GM19467 (cell line): ENCODE measurements around the gene HPDL.

Experiments used
- ATAC-seq: cut with Tn5 transposase; IDR thresholded peaks from one replicate; pipeline ENCODE4 v1.9.1; 2021; ENCODE audit warnings: mild to moderate bottlenecking, moderate library complexity; ENCODE audit not compliant: unreplicated experiment

The HPDL gene

DNA sequence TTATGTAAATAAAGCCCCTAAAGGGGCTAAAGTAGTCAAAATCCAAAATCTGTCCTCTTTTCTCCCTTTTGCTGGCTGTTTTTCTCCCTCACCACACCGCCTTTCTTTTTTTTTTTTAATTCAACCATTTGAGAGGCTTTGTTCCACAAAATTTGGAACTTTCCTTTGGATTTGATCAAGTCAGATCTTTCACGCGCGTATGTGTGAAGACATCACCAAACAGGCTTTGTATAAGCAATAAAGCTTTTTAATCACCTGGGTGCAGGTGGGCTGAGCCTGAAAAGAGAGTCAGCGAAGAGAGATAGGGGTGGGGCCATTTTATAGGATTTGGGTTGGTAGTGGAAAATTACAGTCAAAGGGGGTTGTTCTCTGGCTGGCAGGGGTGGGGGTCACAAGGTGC lies 5.3 kb upstream of the HPDL start:
- no peak for ATAC-seq

DNA sequence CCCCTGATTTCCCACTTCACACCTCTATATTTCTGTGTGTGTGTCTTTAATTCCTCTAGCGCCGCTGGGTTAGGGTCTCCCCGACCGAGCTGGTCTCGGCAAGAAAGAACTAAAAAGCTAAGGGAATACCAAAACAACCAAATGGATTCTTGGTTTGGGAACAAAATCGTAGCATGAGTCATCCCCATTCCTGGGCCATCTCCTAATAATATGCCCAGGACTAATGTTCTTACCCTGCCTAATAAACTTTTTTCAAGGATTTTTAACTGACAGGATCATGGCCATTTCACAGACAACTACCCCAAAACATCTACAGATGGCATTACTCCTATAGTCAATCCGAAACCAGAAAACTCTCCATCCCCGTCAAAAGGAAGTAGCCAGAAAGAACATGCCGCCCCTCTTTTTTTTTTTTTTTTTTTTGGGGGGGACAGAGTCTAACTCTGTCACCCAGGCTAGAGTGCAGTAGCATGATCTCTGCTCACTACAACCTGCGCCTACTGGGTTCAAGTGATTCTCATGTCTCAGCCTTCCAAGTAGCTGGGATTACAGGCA lies 4.1 kb upstream of the HPDL start:
- no peak for ATAC-seq

DNA sequence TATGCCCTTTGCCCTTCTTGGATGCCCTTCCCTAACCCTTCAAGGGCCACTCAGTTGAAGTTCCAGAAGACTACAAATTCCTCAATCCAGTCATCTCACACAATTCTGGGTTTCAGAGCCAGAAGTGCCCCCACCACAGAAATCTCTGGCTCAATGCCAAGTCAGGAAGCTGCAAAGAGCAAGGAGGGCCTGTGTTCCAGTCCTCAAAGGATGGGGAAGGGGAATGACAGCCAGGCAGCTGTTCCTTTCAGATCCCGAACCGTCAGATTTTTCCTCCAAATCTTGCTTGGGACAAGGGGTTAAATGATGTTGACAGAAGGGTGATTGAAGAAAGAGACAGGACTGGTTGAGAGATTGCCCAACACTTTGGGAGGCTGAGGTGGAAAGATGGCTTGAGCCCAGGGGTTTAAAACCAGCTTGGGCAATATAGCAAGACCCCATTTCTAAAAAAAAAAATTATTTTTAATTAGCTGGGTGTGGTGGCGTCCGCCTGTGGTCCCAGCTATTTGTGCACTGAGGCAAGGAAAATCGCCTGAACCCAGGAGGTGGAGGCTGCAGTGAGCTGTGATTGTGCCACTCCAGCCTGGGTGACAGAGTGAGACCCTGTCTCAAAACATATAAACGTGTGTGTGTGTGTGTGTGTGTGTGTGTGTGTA lies 716 bp upstream of the HPDL start:
- no peak for ATAC-seq

DNA sequence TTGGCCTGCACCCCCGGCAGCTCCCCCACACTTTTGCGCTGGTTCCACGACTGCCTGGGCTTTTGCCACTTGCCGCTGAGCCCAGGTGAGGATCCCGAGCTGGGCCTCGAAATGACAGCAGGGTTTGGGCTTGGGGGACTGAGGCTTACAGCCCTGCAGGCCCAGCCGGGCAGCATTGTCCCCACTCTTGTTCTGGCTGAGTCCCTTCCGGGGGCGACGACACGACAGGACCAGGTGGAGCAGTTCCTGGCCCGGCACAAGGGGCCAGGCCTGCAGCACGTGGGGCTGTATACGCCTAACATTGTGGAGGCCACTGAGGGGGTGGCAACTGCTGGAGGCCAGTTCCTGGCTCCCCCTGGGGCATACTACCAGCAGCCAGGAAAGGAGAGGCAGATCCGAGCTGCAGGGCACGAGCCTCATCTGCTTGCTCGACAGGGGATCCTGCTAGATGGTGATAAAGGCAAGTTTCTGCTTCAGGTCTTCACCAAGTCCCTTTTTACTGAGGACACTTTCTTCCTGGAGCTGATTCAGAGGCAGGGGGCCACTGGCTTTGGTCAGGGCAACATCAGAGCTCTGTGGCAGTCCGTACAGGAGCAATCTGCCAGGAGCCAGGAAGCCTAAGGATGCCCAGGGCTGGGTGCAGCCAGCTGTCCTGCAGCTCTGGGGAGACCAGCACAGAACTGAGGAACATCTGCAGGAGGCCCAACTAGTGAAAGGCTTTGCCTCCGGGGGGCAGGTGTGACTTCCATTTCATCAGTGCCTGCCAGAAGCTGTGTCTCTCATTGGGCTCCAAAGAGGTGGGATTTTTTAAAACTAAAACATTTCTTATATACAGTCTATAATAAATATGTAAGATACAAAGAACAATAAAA lies 1.2 kb downstream of the HPDL start:
- ATAC-seq: no peak

DNA sequence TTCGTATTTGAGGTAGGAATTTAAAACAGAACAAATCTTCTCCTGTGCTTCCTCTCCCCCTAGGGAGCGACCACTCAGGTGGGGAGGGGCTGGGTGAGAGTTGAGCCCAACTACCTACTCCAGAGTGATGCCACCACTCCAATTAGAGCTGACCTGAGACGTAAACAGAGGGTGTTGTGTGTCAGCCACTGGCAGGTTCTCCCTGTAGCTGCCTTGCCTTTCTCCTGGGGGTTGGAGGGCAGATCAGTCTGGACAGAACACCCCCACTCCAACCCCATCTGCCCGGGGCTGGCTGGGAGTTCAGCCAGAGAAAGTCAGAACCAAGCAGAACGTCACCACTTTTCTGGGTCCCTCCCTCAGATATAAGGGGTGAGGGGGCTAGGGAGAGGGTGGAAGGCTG lies 2.0 kb downstream of the HPDL start:
- ATAC-seq: no peak

DNA sequence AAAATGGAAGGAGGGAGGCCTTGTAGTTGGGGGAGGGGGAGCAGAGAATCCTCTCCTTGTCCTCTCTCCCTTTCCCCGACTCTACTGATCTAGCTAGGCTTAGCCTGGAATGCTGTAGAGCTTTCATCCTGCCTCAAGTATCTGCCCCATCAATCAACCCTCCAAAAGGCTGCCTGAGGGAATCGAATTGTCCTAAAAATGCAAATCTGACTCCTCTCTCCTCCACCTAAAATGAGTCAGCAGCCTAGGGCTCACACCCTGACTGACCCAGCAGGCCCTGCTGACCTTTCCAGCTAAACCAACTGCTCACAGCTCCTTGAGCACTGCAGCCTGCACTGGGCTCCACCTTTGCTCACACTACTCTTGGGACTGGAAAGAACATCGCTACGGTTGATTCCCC lies 2.8 kb downstream of the HPDL start:
- ATAC-seq: no peak

DNA sequence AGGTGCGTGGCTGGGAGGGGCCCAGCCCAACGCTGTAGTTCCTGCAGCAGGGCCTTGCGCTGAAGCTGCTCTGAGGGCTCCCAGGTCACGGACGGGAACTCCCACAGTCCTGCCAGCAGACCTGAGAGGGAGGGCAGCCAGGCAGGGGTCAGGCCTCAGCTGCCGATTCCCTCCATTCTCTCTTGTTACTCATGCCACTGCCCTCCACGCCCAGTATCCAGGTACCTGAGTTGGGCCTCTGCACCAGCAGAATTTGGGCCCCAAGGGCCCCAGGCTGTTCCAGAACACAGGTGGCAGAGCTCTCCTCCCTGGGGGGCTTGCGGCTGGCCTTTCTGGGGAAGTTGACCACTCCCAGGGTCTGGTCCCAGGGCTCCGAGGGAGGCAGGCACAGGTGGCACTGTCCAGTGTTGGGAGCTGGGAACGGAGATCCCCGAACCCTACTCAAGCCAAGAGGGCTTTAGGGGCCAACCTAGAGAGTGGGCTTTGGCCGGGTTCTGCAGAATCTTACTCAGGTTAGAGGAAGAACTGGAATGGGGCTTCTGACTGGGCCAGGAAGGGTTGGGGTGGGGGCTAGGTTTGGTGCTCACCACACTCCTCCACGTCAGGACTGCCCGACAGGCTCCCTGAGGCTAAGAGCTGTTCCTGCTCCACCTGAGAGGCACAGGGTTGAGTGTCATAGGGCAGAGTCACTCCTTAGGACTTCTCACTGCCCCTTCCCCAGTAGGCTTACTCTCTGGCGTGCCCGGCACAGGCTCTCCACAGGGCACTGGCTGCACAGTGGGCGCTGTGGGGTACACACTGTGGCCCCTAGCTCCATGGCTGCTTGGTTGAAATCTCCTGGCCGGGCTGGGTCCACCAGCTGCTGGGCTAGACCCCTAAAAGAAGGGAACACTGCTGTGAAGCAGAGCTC lies 5.0 kb downstream of the HPDL start:
- no peak for ATAC-seq

DNA sequence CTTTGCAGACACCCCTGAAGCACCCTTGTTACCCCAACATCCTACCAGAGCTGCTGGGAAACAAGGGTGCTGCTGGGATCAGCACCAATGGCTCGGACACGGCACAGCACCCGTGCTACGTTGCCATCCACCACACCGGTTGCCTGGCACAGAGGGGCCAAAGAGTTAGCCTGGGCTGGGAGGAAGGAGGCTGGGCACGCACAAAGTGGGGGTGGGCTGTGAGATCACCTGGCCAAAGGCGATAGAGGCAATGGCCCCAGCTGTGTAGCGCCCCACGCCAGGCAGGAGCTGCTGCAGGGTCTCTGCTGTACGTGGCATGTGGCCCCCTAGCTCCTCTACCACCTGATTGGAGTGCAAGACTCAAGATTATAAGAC lies 5.6 kb downstream of the HPDL start:
- ATAC-seq: no peak

DNA sequence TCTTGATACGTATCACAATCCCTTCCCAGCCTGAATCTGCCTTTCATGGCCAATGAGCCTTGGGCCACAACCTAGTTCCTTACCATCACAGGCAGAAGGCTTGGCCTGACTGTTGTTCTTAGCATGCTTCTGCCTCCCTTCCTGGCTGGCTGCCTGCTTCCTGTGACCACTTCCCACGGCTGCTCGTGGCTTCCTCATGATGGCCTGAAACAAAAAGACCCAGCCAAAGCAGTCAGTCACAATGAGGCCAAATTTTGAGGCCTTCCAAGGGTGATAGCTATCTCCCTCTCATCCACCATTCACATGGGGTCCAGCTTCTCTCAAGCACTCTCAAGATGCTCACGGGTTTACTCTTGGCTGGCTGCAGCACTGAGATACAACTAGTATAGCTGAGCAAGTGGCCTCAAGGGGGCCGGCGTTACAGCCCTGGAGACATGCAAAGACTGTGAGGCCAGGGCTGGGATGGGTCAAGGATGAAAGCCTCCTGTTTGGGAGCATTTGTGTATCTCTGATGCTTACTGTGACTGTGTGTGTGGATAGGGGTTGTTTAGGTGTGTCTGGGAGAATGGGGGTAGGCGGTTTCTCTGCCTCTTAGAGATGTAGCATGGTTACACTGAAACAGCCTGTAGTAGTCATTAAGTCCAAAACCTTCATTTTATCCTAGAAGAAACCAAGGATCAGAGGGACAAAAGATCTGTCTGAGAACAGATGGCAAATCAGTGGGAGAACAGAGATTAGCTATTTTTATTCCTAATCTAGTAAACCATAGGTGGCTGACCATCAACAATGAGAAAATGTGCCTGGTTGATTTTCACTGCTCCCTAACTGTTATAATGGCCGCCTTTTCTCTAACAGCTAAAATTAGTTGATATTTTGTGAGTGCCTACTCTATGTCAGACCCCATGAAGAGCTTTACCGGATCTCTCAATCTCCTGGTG lies 7.9 kb downstream of the HPDL start:
- ATAC-seq: no peak

DNA sequence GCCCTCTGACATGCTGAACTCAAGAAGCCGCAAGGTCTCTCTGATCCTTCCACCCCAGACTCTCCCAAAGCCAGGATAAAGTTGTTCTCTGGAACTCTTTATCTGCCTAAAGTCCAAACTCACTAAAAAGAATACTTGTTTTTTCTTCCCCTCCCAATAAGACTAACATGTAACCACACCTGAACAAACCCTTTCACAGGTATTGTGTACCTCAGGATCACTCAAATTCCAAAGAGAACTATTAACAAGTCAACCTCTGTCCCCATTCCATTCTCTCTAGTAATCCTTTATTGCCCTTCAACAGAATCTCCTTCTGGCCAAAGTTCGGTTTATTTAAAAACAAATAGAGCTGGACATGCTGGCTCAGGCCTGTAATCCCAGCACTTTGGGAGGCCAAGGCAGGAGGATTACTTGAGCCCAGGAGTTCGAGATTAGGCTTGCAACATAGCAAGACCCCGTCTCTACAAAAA lies 9.2 kb downstream of the HPDL start:
- ATAC-seq: no peak

DNA sequence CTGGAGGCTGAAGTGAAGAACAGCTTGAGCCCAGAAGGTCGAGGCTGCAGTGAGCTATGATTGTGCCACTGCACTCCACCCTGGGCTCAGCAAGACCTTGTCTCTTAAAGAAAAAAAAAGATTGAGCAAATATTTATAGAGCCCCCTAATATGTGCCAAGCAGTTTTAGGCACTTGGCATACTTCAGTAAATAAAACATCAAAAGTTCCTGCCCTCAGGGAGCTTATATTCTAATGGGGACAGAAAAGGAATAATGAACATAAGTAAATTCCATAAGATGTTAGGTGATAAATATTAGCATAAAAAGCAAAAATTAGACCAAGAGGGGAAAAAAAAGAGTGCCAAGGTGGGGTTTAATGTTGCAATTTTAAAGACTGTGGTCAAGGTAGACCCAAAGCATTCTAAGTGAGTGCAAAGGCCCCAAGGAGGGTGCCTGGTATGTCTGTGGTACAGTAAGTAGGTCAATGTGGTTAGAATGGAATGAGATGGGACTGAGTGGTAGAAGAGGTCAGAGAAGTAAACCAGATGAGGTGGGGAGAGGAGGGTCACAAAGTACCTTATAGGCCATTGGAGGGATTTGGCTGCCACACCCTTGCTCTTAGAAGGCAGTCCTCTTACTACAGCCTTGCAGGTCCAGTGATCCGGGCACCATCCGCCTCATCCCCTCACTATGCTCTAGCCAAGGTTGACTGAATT lies 11.1 kb downstream of the HPDL start:
- no peak for ATAC-seq

DNA sequence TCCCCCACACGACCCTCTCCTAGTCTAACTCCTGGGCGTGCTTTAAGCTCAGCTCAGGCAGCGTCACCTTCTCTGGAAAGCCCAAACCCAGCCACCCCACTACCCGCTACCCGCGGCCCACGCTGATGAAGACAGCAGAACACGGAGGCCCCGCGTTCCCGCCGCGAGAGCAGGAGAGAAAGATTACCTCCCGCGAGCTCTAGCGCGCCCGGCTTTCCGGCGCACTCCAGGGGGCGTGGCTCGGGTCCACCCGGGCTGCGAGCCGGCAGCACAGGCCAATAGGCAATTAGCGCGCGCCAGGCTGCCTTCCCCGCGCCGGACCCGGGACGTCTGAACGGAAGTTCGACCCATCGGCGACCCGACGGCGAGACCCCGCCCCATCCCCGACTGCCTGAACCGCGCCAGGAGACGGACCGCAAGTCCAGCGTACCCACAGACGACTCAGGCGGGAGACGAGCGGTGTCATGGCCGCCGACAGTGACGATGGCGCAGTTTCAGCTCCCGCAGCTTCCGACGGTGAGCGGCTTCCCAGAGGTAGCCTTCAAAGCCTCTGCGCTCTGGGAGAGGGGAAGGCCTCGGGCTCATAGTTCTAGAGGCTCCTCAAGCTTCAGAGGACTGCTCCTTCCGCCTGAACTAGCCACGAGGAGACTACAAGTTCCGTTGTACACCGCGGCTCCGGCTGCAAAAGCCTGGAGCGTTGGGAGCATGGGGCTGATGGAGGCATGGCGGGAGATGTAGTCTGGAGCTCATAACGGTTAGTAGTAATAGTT lies 13.3 kb downstream of the HPDL start, which contains the start of the genes MUTYH and TOE1:
Gene MUTYH, minus strand, starts transcription at position 652 of the 770 bp plus-strand sequence. CDS start 5,935 bp downstream, outside the sequence.
Gene TOE1, plus strand, starts transcription at position 382 of the 770 bp plus-strand sequence. Its CDS starts 83 bp downstream, at position 465.
- peak; percentile 81 for ATAC-seq

DNA sequence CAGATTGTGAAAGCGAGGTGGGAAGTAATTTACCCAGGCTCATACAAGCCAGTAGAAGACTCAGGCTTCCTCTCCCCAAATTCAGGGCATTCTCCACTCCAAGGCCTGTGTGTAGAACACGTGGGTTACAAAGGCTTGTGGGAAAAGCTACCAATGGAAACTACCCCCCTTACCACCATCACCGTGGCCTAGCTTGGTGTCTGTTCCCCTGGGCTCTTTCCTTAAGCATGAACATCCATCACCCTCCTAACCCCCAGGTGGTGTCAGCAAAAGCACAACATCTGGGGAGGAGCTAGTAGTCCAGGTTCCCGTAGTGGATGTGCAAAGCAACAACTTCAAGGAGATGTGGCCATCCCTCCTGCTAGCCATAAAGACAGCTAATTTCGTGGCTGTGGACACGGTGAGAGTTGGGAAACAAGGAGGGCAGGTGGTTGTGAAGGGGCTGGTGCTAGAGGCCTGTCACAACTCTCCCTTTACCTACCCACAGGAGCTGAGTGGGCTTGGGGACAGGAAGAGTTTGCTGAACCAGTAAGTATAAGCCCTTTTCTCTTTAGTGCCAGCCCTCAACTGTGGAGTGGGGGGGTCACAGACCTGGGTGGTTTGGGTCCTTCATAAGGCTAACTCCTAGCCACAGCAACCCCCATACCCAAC lies 14.2 kb downstream of the HPDL start:
- no peak for ATAC-seq

DNA sequence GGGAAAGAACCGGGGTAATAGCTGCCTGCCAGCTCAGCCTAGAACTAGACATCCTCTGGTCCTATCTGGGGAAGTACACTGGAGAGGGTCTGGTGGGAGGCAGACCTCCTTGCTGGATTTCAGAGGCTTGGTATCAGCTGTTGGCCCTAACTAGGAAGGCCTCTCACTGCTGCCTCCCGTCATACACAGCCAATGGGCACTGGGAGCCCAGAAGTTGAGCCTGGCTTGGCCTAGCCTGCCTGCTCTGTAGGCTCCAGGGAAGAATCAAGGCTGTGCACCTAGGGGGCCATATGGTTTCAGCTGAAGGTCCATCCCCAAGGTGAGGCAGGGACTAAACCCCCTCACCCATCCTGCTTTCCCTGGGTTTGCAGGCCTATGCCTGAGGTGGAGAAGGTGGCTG lies 17.8 kb downstream of the HPDL start:
- ATAC-seq: no peak

DNA sequence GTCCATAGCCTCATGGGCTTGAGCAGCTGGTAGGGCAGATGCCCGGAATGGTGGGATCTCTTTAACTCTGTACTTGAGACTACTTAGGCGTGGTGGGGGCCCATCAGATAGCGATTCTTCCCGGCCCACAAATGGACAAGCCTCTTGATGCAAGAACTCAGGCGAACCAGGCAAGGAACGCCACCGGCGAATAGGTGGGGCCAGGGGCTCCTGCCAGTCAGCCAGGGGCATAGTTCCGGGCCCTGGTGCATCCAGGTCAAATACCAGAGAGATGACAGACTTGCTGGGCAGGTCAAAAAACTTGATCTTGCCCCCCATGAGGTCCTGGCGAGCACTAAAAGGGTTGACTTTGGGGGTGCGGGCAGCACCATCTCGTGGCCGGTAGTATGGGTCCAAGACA lies 18.3 kb downstream of the HPDL start:
- ATAC-seq: no peak

DNA sequence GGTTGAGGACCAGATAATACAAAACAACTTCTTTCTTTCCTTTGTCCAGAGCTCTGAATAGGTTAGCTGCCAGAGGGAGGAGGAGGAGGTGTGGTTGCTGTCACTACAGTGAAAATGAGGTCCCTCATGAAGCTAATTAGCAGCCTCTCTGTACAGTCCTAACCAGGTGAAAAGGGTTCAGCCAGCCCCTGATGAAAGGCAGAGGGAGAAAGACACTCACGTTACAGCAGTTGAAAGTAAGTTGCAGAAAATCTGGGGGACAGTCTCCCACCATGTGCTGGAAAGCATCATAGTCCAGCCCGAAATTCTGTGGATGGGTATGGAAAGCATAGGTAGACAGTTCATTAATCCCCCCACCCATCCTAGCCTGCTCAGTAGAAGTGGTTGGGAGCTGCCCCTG lies 19.8 kb downstream of the HPDL start:
- no peak for ATAC-seq

DNA sequence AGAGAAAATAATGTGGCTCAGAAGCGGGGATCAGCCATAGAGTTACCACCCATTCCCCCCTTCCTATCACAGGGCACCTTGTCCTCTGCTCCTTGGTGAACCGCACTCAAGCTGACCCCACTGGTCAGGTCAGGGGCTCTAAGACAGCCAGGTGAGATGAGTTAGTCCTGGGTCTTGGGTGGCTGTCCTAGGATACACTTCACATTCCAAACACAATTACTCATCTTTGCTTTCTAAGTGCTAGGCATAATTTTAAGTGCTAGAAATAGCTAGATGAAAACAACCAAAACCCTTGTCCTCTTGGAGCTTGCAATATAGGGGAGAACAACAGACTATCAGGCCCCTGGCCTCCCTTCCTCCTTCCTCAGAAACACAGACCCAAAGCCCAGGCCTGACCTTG lies 21.3 kb downstream of the HPDL start:
- no peak for ATAC-seq

DNA sequence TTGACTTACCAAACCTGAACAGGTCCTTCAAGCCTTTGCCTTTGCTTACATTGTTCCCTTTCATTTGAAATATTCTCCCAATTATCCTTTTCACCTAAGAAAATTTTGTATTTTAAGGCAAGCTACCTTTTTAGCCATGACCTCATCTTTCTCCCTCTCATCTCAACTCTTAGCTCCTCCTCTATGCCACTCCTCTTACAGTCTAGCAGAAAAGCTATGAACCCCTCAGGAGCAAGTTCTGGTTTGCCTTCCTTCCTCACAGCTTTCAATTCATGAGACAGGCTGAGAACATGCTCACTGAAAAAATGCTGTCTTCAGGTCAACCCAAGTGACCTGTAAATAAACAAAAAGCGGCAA lies 21.9 kb downstream of the HPDL start:
- no peak for ATAC-seq
